Osteoblast (primary cell): Measurements from ENCODE around the gene SH2D3A. TPM values are rescaled to one million over a fixed set of nuclear protein-coding genes. Genes with fewer than 3 reads are reported as not detected.

ENCODE experiments used
- DNase-seq: peaks from one replicate; pipeline ENCODE4 v3.0.0; 2011; ENCODE audit warnings: low spot score, mixed read lengths; ENCODE audit not compliant: insufficient read length; ENCODE audit errors: missing footprints
- H2AFZ ChIP-seq: 2 replicates; pipeline ENCODE4 v1.6.0; 2011; ENCODE audit warnings: mild to moderate bottlenecking, low read length
- H3K27ac ChIP-seq: 2 replicates; pipeline ENCODE4 v1.5.1; 2011; ENCODE audit warnings: mild to moderate bottlenecking, low read depth, low read length, moderate library complexity
- H3K27me3 ChIP-seq: 2 replicates; pipeline ENCODE4 v1.6.0; 2012; ENCODE audit warnings: mild to moderate bottlenecking, control low read depth, inconsistent platforms, low read length, moderate library complexity; ENCODE audit not compliant: insufficient read depth
- H3K36me3 ChIP-seq: 2 replicates; pipeline ENCODE4 v1.5.1; 2011; ENCODE audit warnings: mild to moderate bottlenecking, low read length, control low read depth, moderate library complexity; ENCODE audit not compliant: insufficient read depth
- H3K4me1 ChIP-seq: 2 replicates; pipeline ENCODE4 v1.5.1; 2011; ENCODE audit warnings: mild to moderate bottlenecking, low read length, control low read depth, moderate library complexity; ENCODE audit not compliant: insufficient read depth
- H3K4me2 ChIP-seq: 2 replicates; pipeline ENCODE4 v1.6.0; 2011; ENCODE audit warnings: mild to moderate bottlenecking, low read length; ENCODE audit not compliant: insufficient read depth
- H3K4me3 ChIP-seq: fragments of 200-600 bp; sonication (generic); 3 replicates; pipeline ENCODE4 v1.5.1; 2012; ENCODE audit warnings: mild to moderate bottlenecking, low read length, inconsistent platforms; ENCODE audit not compliant: insufficient read depth
- H3K79me2 ChIP-seq: 2 replicates; pipeline ENCODE4 v1.6.0; 2012; ENCODE audit warnings: mild to moderate bottlenecking, low read length, control low read depth, inconsistent platforms; ENCODE audit not compliant: insufficient read depth
- H3K9me3 ChIP-seq: 2 replicates; pipeline ENCODE4 v1.5.1; 2011; ENCODE audit warnings: low read depth, low read length, control low read depth
- H4K20me1 ChIP-seq: 2 replicates; pipeline ENCODE4 v1.6.0; 2012; ENCODE audit warnings: mild to moderate bottlenecking, low read length, control low read depth; ENCODE audit not compliant: insufficient read depth
- total RNA-seq: library from RNA; depleted of rRNA; stranded (reverse); fragments of >200 nt; gene quantifications from 2 replicates; pipeline ENCODE4 v1.2.3, GENCODE V29; 2012
- TF ChIP-seq, protein P1 (sequence below): IDR thresholded peaks from 2 replicates; pipeline ENCODE4 v1.5.1; 2011; ENCODE audit warnings: mild to moderate bottlenecking, low read depth, low read length, moderate library complexity; ENCODE audit errors: extremely low read depth

Gene SH2D3A
- total RNA-seq, 1 donor = not detected

DNA sequence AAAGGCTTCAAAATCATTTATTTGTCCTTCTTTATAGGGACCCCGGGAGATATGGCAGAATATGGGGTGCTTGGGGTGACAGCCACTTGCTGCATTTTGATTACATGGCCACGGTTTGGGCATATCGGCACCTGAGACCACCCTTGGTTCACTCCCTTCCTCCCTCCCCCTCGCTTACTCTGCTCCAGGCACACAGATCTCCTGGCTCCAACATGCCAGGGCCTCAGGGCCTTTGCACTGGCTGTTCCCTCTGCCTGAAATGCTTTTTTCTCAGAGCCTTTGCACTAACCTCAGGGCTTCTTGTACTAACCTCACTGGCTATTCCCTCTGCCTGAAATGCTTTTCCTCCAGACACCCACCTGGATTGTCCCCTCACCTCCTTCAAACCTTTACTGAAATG is 29.0 kb upstream of the SH2D3A start:
- no peaks in the 10 kb centered on the region for H4K20me1 ChIP-seq
- no peak overlapping the region for H3K27ac ChIP-seq
- TF ChIP-seq, protein P1, sequence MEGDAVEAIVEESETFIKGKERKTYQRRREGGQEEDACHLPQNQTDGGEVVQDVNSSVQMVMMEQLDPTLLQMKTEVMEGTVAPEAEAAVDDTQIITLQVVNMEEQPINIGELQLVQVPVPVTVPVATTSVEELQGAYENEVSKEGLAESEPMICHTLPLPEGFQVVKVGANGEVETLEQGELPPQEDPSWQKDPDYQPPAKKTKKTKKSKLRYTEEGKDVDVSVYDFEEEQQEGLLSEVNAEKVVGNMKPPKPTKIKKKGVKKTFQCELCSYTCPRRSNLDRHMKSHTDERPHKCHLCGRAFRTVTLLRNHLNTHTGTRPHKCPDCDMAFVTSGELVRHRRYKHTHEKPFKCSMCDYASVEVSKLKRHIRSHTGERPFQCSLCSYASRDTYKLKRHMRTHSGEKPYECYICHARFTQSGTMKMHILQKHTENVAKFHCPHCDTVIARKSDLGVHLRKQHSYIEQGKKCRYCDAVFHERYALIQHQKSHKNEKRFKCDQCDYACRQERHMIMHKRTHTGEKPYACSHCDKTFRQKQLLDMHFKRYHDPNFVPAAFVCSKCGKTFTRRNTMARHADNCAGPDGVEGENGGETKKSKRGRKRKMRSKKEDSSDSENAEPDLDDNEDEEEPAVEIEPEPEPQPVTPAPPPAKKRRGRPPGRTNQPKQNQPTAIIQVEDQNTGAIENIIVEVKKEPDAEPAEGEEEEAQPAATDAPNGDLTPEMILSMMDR = no peak
- no peaks in the 10 kb centered on the region for H3K27me3 ChIP-seq
- H3K4me1 ChIP-seq = peaks cover 6% of the 10 kb centered on the region
- no peaks in the 10 kb centered on the region for H3K79me2 ChIP-seq
- no peak overlapping the region for H2AFZ ChIP-seq
- H3K4me2 ChIP-seq = no peak overlapping the region
- no peaks in the 10 kb centered on the region for H3K36me3 ChIP-seq
- no peaks in the 10 kb centered on the region for H3K9me3 ChIP-seq
- no peak for DNase-seq
- H3K4me3 ChIP-seq = no peak overlapping the region

DNA sequence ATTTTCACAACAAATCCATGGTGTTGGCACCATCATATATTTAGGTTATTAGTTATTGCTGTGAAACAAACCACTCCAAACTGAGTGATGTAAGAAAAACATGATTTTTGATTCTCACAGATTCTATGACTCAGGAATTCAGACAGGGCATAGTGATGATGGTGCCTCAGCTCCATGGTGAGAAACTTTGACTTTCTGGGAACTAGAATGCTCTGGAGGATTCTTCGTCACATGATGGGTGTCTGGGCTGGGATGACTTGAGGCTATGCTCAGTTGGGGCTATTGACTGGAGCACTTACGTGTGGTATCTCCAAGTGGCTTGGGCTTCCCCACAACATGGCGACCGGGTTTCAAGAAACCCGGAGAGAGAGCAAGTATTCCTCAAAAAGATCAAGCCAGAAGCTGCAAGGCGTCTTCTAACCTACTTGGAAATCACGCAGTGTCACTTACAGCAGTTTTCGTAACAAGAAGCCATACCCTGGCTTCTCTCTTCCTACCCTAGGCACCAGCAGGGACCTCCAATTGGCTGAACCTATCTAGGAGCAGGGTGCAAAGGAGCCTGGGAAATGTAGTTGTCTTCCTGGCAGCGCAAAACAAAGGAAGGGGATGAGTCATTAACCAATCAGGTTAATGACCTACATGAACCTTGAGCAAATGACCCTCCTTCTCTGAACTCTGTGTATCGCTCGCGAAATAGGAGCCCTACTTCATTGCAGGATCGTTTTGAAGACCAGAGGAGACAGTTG is 27.6 kb upstream of the SH2D3A start:
- Histone ChIP-seq H3K27me3 (no peaks in the 10 kb centered on the region), H3K4me1 (no peaks in the 10 kb centered on the region), H3K4me2 (no peak overlapping the region), H3K4me3 (no peak overlapping the region), H2AFZ (no peak overlapping the region), H3K79me2 (no peaks in the 10 kb centered on the region), H3K36me3 (no peaks in the 10 kb centered on the region), H3K27ac (no peak overlapping the region), H4K20me1 (no peaks in the 10 kb centered on the region), H3K9me3 (no peaks in the 10 kb centered on the region)
- no peak for DNase-seq
- TF ChIP-seq, protein P1 = no peak

DNA sequence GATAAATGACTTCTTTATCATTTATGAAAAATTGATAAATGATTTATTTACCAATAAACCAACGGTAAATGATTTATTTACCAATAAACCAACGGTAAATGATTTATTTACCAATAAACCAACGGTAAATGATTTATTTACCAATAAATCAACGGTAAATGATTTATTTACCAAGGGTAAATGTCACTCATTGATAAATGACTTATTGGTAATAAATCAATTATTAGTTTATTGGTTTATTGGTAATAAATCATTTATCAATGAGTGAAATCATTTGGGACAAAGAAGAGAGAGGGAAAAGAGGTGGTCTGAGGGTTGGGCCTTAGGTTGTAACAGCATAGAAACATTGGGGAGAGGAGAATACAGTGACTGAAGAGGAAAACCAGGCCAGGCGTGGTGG is 26.7 kb upstream of the SH2D3A start:
- Histone ChIP-seq H4K20me1 (no peaks in the 10 kb centered on the region), H3K27me3 (no peaks in the 10 kb centered on the region), H3K4me1 (no peaks in the 10 kb centered on the region), H3K4me2 (no peak overlapping the region), H3K79me2 (no peaks in the 10 kb centered on the region), H2AFZ (no peak overlapping the region), H3K36me3 (no peaks in the 10 kb centered on the region), H3K4me3 (no peak overlapping the region), H3K27ac (no peak overlapping the region), H3K9me3 (no peaks in the 10 kb centered on the region)
- DNase-seq = no peak
- TF ChIP-seq, protein P1 = no peak

DNA sequence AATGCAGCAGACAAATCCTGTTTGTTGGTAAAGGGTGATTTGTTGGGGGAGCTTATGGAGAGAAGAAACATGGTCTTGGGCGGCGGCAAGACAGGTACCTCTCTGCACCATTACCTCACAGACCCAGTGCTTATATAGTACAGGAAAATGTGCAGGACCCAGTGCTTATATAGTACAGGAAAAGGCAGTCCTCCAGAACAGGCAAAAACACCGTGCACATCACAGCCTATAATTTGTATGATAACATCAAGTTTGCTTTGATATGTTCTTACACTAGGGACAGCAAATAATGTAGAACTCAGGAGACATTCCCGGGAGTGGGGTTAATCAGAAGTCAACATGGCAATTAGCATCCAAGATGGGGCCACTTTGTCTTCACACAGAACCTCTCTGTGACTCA is 26.2 kb upstream of the SH2D3A start:
- TF ChIP-seq, protein P1 = no peak
- H3K9me3 ChIP-seq = no peaks in the 10 kb centered on the region
- no peak overlapping the region for H3K4me2 ChIP-seq
- no peak overlapping the region for H3K4me3 ChIP-seq
- no peaks in the 10 kb centered on the region for H4K20me1 ChIP-seq
- H3K4me1 ChIP-seq = no peaks in the 10 kb centered on the region
- no peak overlapping the region for H2AFZ ChIP-seq
- H3K27me3 ChIP-seq = no peaks in the 10 kb centered on the region
- H3K36me3 ChIP-seq = no peaks in the 10 kb centered on the region
- H3K27ac ChIP-seq = no peak overlapping the region
- no peak for DNase-seq
- H3K79me2 ChIP-seq = no peaks in the 10 kb centered on the region
